H9 (cell line): ENCODE measurements around the gene NDUFB1. TPM values are rescaled to one million over a fixed set of nuclear protein-coding genes. Genes with fewer than 3 reads are reported as not detected.
A peak's percentile ranks its signal among the peaks of the same experiment; 100 is the strongest.

ENCODE experiments used
- DNase-seq: peaks from one replicate; pipeline ENCODE4 v3.0.0-alpha.2; 2017
- H2AFZ ChIP-seq: one replicate; pipeline ENCODE4 v1.6.1; 2013; ENCODE audit warnings: mild to moderate bottlenecking, low read length, control low read depth, moderate library complexity
- H2AK5ac ChIP-seq: 2 replicates; pipeline ENCODE4 v1.6.1; 2013; ENCODE audit warnings: low read length, control low read depth, mixed read lengths; ENCODE audit not compliant: insufficient read length
- H2BK120ac ChIP-seq: one replicate; pipeline ENCODE4 v1.6.1; 2013; ENCODE audit warnings: low read depth, mild to moderate bottlenecking, low read length, control low read depth, inconsistent platforms; ENCODE audit not compliant: poor library complexity, severe bottlenecking
- H2BK12ac ChIP-seq: 2 replicates; pipeline ENCODE4 v1.6.1; 2013; ENCODE audit warnings: low read length, control low read depth, mixed read lengths, low read depth; ENCODE audit not compliant: insufficient read length
- H2BK15ac ChIP-seq: 2 replicates; pipeline ENCODE4 v1.6.1; 2013; ENCODE audit warnings: low read depth, low read length, control low read depth
- H2BK20ac ChIP-seq: one replicate; pipeline ENCODE4 v1.6.1; 2013; ENCODE audit warnings: low read depth, mild to moderate bottlenecking, low read length, control low read depth, inconsistent platforms; ENCODE audit not compliant: poor library complexity, severe bottlenecking
- H2BK5ac ChIP-seq: 2 replicates; pipeline ENCODE4 v1.6.1; 2013; ENCODE audit warnings: low read length, control low read depth, mixed read lengths; ENCODE audit not compliant: insufficient read length
- H3K14ac ChIP-seq: 2 replicates; pipeline ENCODE4 v1.6.1; 2013; ENCODE audit warnings: low read length, control low read depth; ENCODE audit not compliant: insufficient read depth
- H3K18ac ChIP-seq: 2 replicates; pipeline ENCODE4 v1.6.1; 2013; ENCODE audit warnings: low read depth, mild to moderate bottlenecking, mixed read lengths, low read length, control low read depth; ENCODE audit not compliant: insufficient read length
- H3K23ac ChIP-seq: 2 replicates; pipeline ENCODE4 v1.6.1; 2013; ENCODE audit warnings: low read length, control low read depth, mixed read lengths, low read depth; ENCODE audit not compliant: insufficient read length
- H3K23me2 ChIP-seq: 2 replicates; pipeline ENCODE4 v1.6.1; 2013; ENCODE audit warnings: low read depth, mild to moderate bottlenecking, mixed read lengths, low read length, control low read depth; ENCODE audit not compliant: insufficient read length, poor library complexity, severe bottlenecking
- H3K27ac ChIP-seq: 2 replicates; pipeline ENCODE4 v1.5.1; 2013; ENCODE audit warnings: low read length, control low read depth, mixed read lengths, low read depth; ENCODE audit not compliant: insufficient read length
- H3K27me3 ChIP-seq: 2 replicates; pipeline ENCODE4 v1.6.1; 2013; ENCODE audit warnings: low read length, control low read depth, inconsistent platforms; ENCODE audit not compliant: insufficient read depth
- H3K4ac ChIP-seq: 2 replicates; pipeline ENCODE4 v1.6.1; 2013; ENCODE audit warnings: low read depth, mild to moderate bottlenecking, control low read depth, inconsistent platforms, low read length, moderate library complexity
- H3K4me1 ChIP-seq: 2 replicates; pipeline ENCODE4 v1.6.1; 2013; ENCODE audit warnings: low read length, control low read depth, inconsistent platforms; ENCODE audit not compliant: insufficient read depth
- H3K4me2 ChIP-seq: 2 replicates; pipeline ENCODE4 v1.6.1; 2013; ENCODE audit warnings: low read length, control low read depth, mixed read lengths; ENCODE audit not compliant: insufficient read length, insufficient read depth
- H3K56ac ChIP-seq: 2 replicates; pipeline ENCODE4 v1.6.1; 2013; ENCODE audit warnings: low read depth, mild to moderate bottlenecking, mixed read lengths, low read length, control low read depth; ENCODE audit not compliant: insufficient read length
- H3K79me1 ChIP-seq: 2 replicates; pipeline ENCODE4 v1.6.1; 2013; ENCODE audit warnings: low read depth, mild to moderate bottlenecking, moderate library complexity, low read length, control low read depth, inconsistent platforms; ENCODE audit not compliant: insufficient read depth, poor library complexity, severe bottlenecking
- H3K79me2 ChIP-seq: 2 replicates; pipeline ENCODE4 v1.6.1; 2013; ENCODE audit warnings: low read length, control low read depth, inconsistent platforms; ENCODE audit not compliant: insufficient read depth
- H3K9ac ChIP-seq: 2 replicates; pipeline ENCODE4 v1.6.1; 2013; ENCODE audit warnings: low read length, control low read depth, mixed read lengths; ENCODE audit not compliant: insufficient read length; ENCODE audit errors: extremely low read depth
- H3K9me3 ChIP-seq: one replicate; pipeline ENCODE4 v1.6.1; 2013; ENCODE audit warnings: low read depth, low read length, inconsistent platforms; ENCODE audit not compliant: control insufficient read depth
- H3T11ph ChIP-seq: one replicate; pipeline ENCODE4 v1.6.1; 2013; ENCODE audit warnings: mild to moderate bottlenecking, low read length, control low read depth, inconsistent platforms
- H4K20me1 ChIP-seq: one replicate; pipeline ENCODE4 v1.6.1; 2013; ENCODE audit not compliant: control insufficient read depth, insufficient read length, insufficient read depth
- H4K5ac ChIP-seq: 2 replicates; pipeline ENCODE4 v1.6.1; 2013; ENCODE audit warnings: low read depth, mild to moderate bottlenecking, mixed read lengths, low read length, control low read depth; ENCODE audit not compliant: insufficient read length
- H4K8ac ChIP-seq: replicated peaks from 2 replicates; pipeline ENCODE4 v1.6.1; 2013; ENCODE audit warnings: low read length, control low read depth, mixed read lengths, low read depth; ENCODE audit not compliant: insufficient read length
- H4K91ac ChIP-seq: 2 replicates; pipeline ENCODE4 v1.6.1; 2013; ENCODE audit warnings: low read depth, mild to moderate bottlenecking, moderate library complexity, mixed read lengths, low read length, control low read depth; ENCODE audit not compliant: insufficient read length
- H3K27ac Mint-ChIP-seq, 3 experiments: 2 replicates in 2 of 3; 3 replicates in 1 of 3; pipeline ENCODE4 v1.8.0; 2020 to 2021; ENCODE audit warnings: mixed read lengths in 3 of 3, mild to moderate bottlenecking in 1 of 3, moderate library complexity in 1 of 3
- H3K27me3 Mint-ChIP-seq: 2 replicates; pipeline ENCODE4 v1.8.0; 2021; ENCODE audit warnings: low read depth, mild to moderate bottlenecking, moderate library complexity, mixed read lengths
- H3K36me3 Mint-ChIP-seq, 3 experiments: 2 replicates in 2 of 3; 3 replicates in 1 of 3; pipeline ENCODE4 v1.8.0; 2020 to 2021; ENCODE audit warnings: low read depth in 3 of 3, mixed read lengths in 3 of 3; ENCODE audit not compliant: insufficient read depth in 1 of 3
- H3K4me1 Mint-ChIP-seq, 2 experiments: 2 replicates each; pipeline ENCODE4 v1.8.0; 2020; ENCODE audit warnings: mixed read lengths in 2 of 2
- H3K4me3 Mint-ChIP-seq, 2 experiments: 2 replicates in 1 of 2; 3 replicates in 1 of 2; pipeline ENCODE4 v1.8.0; 2020 to 2021; ENCODE audit warnings: mild to moderate bottlenecking in 2 of 2, mixed read lengths in 2 of 2, moderate library complexity in 1 of 2
- H3K9me3 Mint-ChIP-seq, 2 experiments: 2 replicates in 1 of 2; 3 replicates in 1 of 2; pipeline ENCODE4 v1.8.0; 2020; ENCODE audit warnings: mild to moderate bottlenecking in 2 of 2, mixed read lengths in 2 of 2, moderate library complexity in 1 of 2
- WGBS: extraction: QIAGEN DNeasy Blood & Tissue Kit; methylation state at CpG from one replicate; pipeline ENCODE4 v1.1.7; 2013; ENCODE audit warnings: missing lambda C conversion rate, low lambda C conversion rate, mixed read lengths; ENCODE audit not compliant: insufficient read length; ENCODE audit errors: extremely low coverage; 5-methylcytosine and 5-hydroxymethylcytosine counted together
- total RNA-seq: library from RNA; stranded (reverse); gene quantifications from 2 replicates; pipeline ENCODE4 v1.2.1, GENCODE V29; 2021
- TF ChIP-seq, protein P1 (sequence below): fragments of 200-600 bp; sonication (generic); conservative IDR thresholded peaks from 3 replicates; pipeline ENCODE4 v1.8.0; 2021; ENCODE audit warnings: antibody characterized with exemption, mild to moderate bottlenecking

NDUFB1 gene
- total RNA-seq, 1 experiment from 2014 or later = 153 TPM

DNA sequence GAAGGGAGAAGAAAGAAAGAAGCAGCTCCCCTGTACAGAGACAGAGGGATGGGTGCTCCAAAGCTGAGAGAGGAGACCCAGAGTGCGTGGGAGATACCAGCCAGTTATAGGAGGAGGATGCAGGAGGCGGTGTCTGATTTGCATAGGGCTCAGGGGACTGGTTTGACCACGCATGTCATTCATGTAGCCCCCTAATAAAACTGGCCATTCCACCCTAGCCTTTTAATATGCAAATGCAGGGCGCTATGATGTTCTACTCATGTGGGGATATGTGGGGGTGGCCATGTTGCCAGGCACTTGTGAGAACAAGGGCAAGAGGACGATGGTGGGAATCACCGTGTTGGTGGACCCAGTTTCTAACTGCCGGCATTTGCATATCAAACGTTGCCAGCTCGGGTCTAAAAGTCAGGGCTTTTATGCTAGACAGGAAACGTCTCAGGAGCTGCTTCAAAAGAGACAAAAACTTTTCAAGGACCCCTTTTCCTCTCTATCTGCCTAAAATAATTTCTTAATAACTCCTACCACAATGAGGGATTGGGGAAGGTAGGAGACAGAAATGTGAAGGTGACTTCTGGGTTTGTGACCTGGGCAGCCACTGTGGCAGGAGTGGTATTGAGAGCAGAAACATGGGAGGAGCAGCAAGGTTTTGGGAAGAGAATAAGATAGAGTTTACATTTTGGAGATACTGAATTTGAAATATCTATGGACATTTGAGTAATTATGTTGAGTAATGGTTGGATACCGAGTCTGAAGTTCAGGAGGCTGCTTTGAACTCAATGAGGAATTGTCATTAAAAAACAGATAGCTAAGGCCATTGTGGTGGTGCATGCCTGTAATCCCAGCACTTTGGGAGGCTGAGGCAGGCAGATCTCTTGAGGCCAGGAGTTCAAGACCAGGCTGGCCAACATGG is 12.9 kb downstream of the NDUFB1 start:
- no peak overlapping the region for H2BK120ac ChIP-seq
- H3K56ac ChIP-seq = no peak overlapping the region
- H2BK20ac ChIP-seq = no peak overlapping the region
- H4K91ac ChIP-seq = no peak overlapping the region
- no peaks in the 10 kb centered on the region for H3K27me3 ChIP-seq
- Mint-ChIP-seq H3K27me3 (no peaks in the 10 kb centered on the region), H3K9me3 (no peaks in the 10 kb centered on the region), H3K4me3 (peak overlapping the region; percentile 22 to 61), H3K27ac (peak overlapping the region; percentile 86 to 91 (median 86)), H3K36me3 (no peaks in the 10 kb centered on the region), H3K4me1 (peaks cover 26 to 28% of the 10 kb centered on the region in 2 experiments)
- H3K79me2 ChIP-seq = peaks cover 15% of the 10 kb centered on the region; the same call in 1 of the 2 replicates
- no peaks in the 10 kb centered on the region for H3K9me3 ChIP-seq
- H4K5ac ChIP-seq = no peak overlapping the region
- no peak overlapping the region for H2AFZ ChIP-seq
- peak; percentile 87 for DNase-seq
- H3K4me2 ChIP-seq = peak overlapping the region; percentile 5
- no peak overlapping the region for H2BK5ac ChIP-seq
- no peak overlapping the region for H4K8ac ChIP-seq
- H3K27ac ChIP-seq = peak overlapping the region; percentile 31
- no peaks in the 10 kb centered on the region for H4K20me1 ChIP-seq
- H3K4me1 ChIP-seq = peaks cover 2% of the 10 kb centered on the region
- WGBS = no CpG with 5 or more reads among the region's 11 CpGs
- no peak overlapping the region for H2BK12ac ChIP-seq
- H3K18ac ChIP-seq = peak overlapping the region; percentile 58
- H3K79me1 ChIP-seq = peaks cover 4% of the 10 kb centered on the region
- H2AK5ac ChIP-seq = no peak overlapping the region
- no peak overlapping the region for H3K14ac ChIP-seq
- H3K4ac ChIP-seq = no peak overlapping the region
- TF ChIP-seq, protein P1, sequence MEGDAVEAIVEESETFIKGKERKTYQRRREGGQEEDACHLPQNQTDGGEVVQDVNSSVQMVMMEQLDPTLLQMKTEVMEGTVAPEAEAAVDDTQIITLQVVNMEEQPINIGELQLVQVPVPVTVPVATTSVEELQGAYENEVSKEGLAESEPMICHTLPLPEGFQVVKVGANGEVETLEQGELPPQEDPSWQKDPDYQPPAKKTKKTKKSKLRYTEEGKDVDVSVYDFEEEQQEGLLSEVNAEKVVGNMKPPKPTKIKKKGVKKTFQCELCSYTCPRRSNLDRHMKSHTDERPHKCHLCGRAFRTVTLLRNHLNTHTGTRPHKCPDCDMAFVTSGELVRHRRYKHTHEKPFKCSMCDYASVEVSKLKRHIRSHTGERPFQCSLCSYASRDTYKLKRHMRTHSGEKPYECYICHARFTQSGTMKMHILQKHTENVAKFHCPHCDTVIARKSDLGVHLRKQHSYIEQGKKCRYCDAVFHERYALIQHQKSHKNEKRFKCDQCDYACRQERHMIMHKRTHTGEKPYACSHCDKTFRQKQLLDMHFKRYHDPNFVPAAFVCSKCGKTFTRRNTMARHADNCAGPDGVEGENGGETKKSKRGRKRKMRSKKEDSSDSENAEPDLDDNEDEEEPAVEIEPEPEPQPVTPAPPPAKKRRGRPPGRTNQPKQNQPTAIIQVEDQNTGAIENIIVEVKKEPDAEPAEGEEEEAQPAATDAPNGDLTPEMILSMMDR = no peak
- no peak overlapping the region for H2BK15ac ChIP-seq
- H3K9ac ChIP-seq = no peak overlapping the region
- no peaks in the 10 kb centered on the region for H3K23me2 ChIP-seq
- no peak overlapping the region for H3T11ph ChIP-seq
- no peak overlapping the region for H3K23ac ChIP-seq
